Transverse colon (tissue), 4 donors: ENCODE data around the gene DOCK3.

Experiments used
- CTCF ChIP-seq, 5 experiments: fragments of 200-600 bp in 3 of 5; fragments of 450-650 bp in 2 of 5; sonication (generic) in 3 of 5; IDR thresholded peaks; 1 replicate in 2 of 5; 2 replicates in 3 of 5; pipeline ENCODE4 v1.5.1; 2016 to 2017; ENCODE audit warnings: antibody characterized with exemption in 5 of 5, inconsistent platforms in 3 of 5, mild to moderate bottlenecking in 2 of 5, moderate library complexity in 1 of 5
- POLR2A ChIP-seq: fragments of 450-650 bp; IDR thresholded peaks from one replicate; pipeline ENCODE4 v1.6.1; 2016; ENCODE audit warnings: antibody characterized with exemption, mild to moderate bottlenecking, moderate library complexity
- POLR2AphosphoS5 ChIP-seq, 3 donors: sonication (generic); formaldehyde crosslinking; IDR thresholded peaks; one replicate each; pipeline ENCODE4 v1.6.1; 2016; ENCODE audit warnings: antibody characterized with exemption in 3 of 3

DNA sequence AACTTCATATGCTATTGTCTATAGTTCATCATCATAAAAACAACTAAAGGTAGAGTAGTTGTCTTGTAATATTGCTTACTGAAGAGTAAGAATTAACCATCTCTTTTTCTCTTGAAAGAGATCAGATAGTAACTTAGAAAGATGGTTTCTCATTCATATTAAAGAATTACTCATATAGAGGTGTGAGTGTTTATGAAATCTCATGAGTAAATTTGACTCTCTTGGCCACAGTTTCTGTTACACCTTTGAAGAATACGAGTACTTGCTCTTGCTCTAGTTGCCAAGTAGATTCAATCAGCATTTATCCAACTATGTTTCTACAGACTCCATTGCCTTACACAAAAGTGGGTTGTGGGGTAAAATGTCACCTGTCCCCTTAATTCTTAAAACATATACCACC is 463.0 kb downstream of the DOCK3 start:
- TF ChIP-seq POLR2AphosphoS5 (IDR thresholded peaks at IDR 0.05), result no peak
- TF ChIP-seq CTCF (IDR thresholded peaks at IDR 0.05), result no peak
- no peak for TF ChIP-seq POLR2A
